Pancreas (tissue), 10 donors: ENCODE results near the gene KSR2. TPM values are rescaled to one million over a fixed set of nuclear protein-coding genes. Genes with fewer than 3 reads are reported as not detected.

Experiments
- ATAC-seq, 4 donors: fragments of 200-7000 bp; cut with Tn5 transposase; one replicate each; pipeline versions ENCODE4 v1.8.0 to v1.9.1; 2020; ENCODE audit warnings: mild to moderate bottlenecking in 4 of 4, moderate library complexity in 4 of 4
- DNase-seq, 6 donors: peaks; one replicate each; pipeline ENCODE4 v3.0.0-alpha.2; 2020
- FAIRE-seq: peaks from 2 replicates; lab custom pipeline; 2012; peaks lifted over from hg19 to GRCh38; lab: Jason Lieb, UNC
- H3K27ac ChIP-seq, 4 donors: fragments of 200-600 bp; sonication (generic); 1 replicate in 3 of 4; 2 replicates in 1 of 4; pipeline versions ENCODE4 v1.5.0 to v1.8.0; 2020
- H3K27me3 ChIP-seq, 4 donors: fragments of 200-600 bp; one replicate each; pipeline ENCODE4 v1.8.0; 2021
- H3K36me3 ChIP-seq, 3 donors: fragments of 200-600 bp; sonication (generic) in 1 of 3; one replicate each; pipeline versions ENCODE4 v1.5.0 to v1.8.0; 2020 to 2021
- H3K4me1 ChIP-seq, 3 donors: fragments of 200-600 bp; one replicate each; pipeline ENCODE4 v1.8.0; 2021
- H3K4me3 ChIP-seq, 4 donors: fragments of 200-600 bp; sonication (generic) in 2 of 4; one replicate each; pipeline versions ENCODE4 v1.5.0 to v1.8.0; 2020 to 2021
- H3K9me3 ChIP-seq, 4 donors: fragments of 200-600 bp; one replicate each; pipeline ENCODE4 v1.8.0; 2021
- CTCF ChIP-seq, 4 donors: fragments of 200-600 bp; sonication (generic) in 3 of 4; IDR thresholded peaks; one replicate each; pipeline versions ENCODE4 v1.5.0 to v1.8.0; 2021; ENCODE audit warnings: antibody characterized with exemption in 4 of 4
- WGBS, 2 donors: extraction: QIAGEN DNeasy Blood & Tissue Kit; methylation state at CpG; one replicate each; pipeline ENCODE4 v1.1.7; 2013; 5-methylcytosine and 5-hydroxymethylcytosine counted together
- intact Hi-C, 3 donors: fragments of 100-400 bp; cut with DNase I; formaldehyde crosslinking; loops; one replicate each; pipeline versions ENCODE4 v1.11.1 to v1.14.2; 2022
- polyA plus RNA-seq, 2 donors: library from polyadenylated mRNA; stranded (reverse); fragments of 200-250 nt; gene quantifications; one replicate each; pipeline ENCODE4 v1.2.3, GENCODE V29; 2013
- total RNA-seq, 6 donors: library from RNA; stranded (reverse); fragmentation: NEBNext Ultra II Directional in 4 of 6; extraction: Animal tissue kit (Norgen Biotek cat#: 25700) in 4 of 6; gene quantifications; one replicate each; pipeline versions ENCODE4 v1.2.1 to v1.2.4, GENCODE V29; 2021 to 2023
- donor health status: healthy with polysubstance abuse.
- donor health status: DM: no; HTN: no; CAD: no; lungs with moderate emphysema.
- donor health status: DM: no; HTN: no; CAD: no.
- donor health status: control.
- donor health status: control.
- donor health status: Bipolar disorder and iron deficiency.
- donor health status: DM: yes; HTN: yes; CAD: no.
- donor health status: DM: no; HTN: no; CAD: no.
- donor health status: DM: no; HTN: no; CAD: no.
- donor health status: DM: yes; HTN: yes; CAD: no.

KSR2 gene
- total and polyA plus RNA-seq, 8 donors, result 0.68 to 1.8 (median 1.3) TPM

- H3K27ac ChIP-seq, result peak overlapping the region in 1 of 4 donors; percentile 1
- no peaks in the 10 kb centered on the region for H3K27me3 ChIP-seq
- H3K36me3 ChIP-seq, result no peaks in the 10 kb centered on the region
- intact Hi-C loops, result no loop called here
- no peaks in the 10 kb centered on the region for H3K4me1 ChIP-seq
- DNase-seq (no peak), FAIRE-seq (no peak), ATAC-seq (no peak)
- no peak for TF ChIP-seq CTCF (IDR thresholded peaks at IDR 0.05)
- no peaks in the 10 kb centered on the region for H3K9me3 ChIP-seq
- no peak overlapping the region for H3K4me3 ChIP-seq
These were observed 289.0 kb downstream of the KSR2 start for GRCh38 chr12:117679776-117680175.

- no peaks in the 10 kb centered on the region for H3K9me3 ChIP-seq
- 75 to 91% methylated on average over 1 of the region's 1 CpG for WGBS, 2 donors
- intact Hi-C loops, result no loop called here
- H3K27me3 ChIP-seq, result no peaks in the 10 kb centered on the region
- H3K36me3 ChIP-seq, result no peaks in the 10 kb centered on the region
- ATAC-seq (no peak), DNase-seq (no peak), FAIRE-seq (no peak)
- H3K4me1 ChIP-seq, result no peaks in the 10 kb centered on the region
- no peak overlapping the region for H3K4me3 ChIP-seq
- no peak overlapping the region for H3K27ac ChIP-seq
- TF ChIP-seq CTCF (IDR thresholded peaks at IDR 0.05), result no peak
These were observed 294.0 kb downstream of the KSR2 start for GRCh38 chr12:117674763-117675162.

- H3K4me1 ChIP-seq, result no peaks in the 10 kb centered on the region
- no peak overlapping the region for H3K4me3 ChIP-seq
- H3K9me3 ChIP-seq, result no peaks in the 10 kb centered on the region
- H3K27me3 ChIP-seq, result no peaks in the 10 kb centered on the region
- intact Hi-C loops, result no loop called here
- no peak overlapping the region for H3K27ac ChIP-seq
- no peak for TF ChIP-seq CTCF (IDR thresholded peaks at IDR 0.05)
- DNase-seq (no peak), FAIRE-seq (no peak), ATAC-seq (no peak)
- H3K36me3 ChIP-seq, result no peaks in the 10 kb centered on the region
- 83 to 85% methylated on average over 3 of the region's 3 CpGs for WGBS, 2 donors
These were observed 294.5 kb downstream of the KSR2 start for GRCh38 chr12:117674313-117674712.

GRCh38 chr12:117671734-117672133 lies 297.1 kb downstream of the KSR2 start:
- Histone ChIP-seq H3K27ac (no peak overlapping the region), H3K4me1 (no peaks in the 10 kb centered on the region), H3K27me3 (no peaks in the 10 kb centered on the region), H3K4me3 (no peak overlapping the region), H3K9me3 (no peaks in the 10 kb centered on the region), H3K36me3 (no peaks in the 10 kb centered on the region)
- DNase-seq (peak in 3 of 6 donors; percentile 22 to 66 (median 35)), FAIRE-seq (no peak), ATAC-seq (peak in 2 of 4 donors; percentile 43 to 45)
- 40 to 41% methylated on average over 8 of the region's 8 CpGs for WGBS, 2 donors
- intact Hi-C loops, result no loop called here
- TF ChIP-seq CTCF (IDR thresholded peaks at IDR 0.05), result peak; percentile 9 to 36 (median 22)

GRCh38 chr12:117664169-117664568 lies 304.6 kb downstream of the KSR2 start:
- 88 to 95% methylated on average over 5 of the region's 5 CpGs for WGBS, 2 donors
- H3K4me3 ChIP-seq, result no peak overlapping the region
- ATAC-seq (no peak), DNase-seq (no peak), FAIRE-seq (no peak)
- no peaks in the 10 kb centered on the region for H3K9me3 ChIP-seq
- intact Hi-C loops, result loop anchor here in 1 of 3 donors (10.0 kb wide), 1 partner anchor 299 kb away; the partner anchor contains the start of gene NOS1
- no peak for TF ChIP-seq CTCF (IDR thresholded peaks at IDR 0.05)
- no peak overlapping the region for H3K27ac ChIP-seq
- H3K4me1 ChIP-seq, result no peaks in the 10 kb centered on the region
- no peaks in the 10 kb centered on the region for H3K36me3 ChIP-seq
- no peaks in the 10 kb centered on the region for H3K27me3 ChIP-seq
